Neutrophil (primary cell): ENCODE data around the gene ARHGAP12.

ENCODE experiments used
- H3K27ac ChIP-seq: fragments of 200-600 bp; sonication (generic); 2 replicates; pipeline ENCODE4 v1.5.1; 2016; ENCODE audit warnings: mild to moderate bottlenecking, moderate library complexity
- H3K27me3 ChIP-seq: fragments of 200-600 bp; sonication (generic); 2 replicates; pipeline ENCODE4 v1.6.0; 2016; ENCODE audit warnings: mild to moderate bottlenecking
- H3K36me3 ChIP-seq: fragments of 200-600 bp; sonication (generic); 2 replicates; pipeline ENCODE4 v1.5.1; 2017
- H3K4me1 ChIP-seq, 2 experiments: fragments of 200-600 bp in 1 of 2; sonication (generic) in 1 of 2; 1 replicate in 1 of 2; 2 replicates in 1 of 2; pipeline versions ENCODE4 v1.5.1 to v1.6.1; 2013 to 2016; ENCODE audit warnings: low read depth in 1 of 2, low read length in 1 of 2, mild to moderate bottlenecking in 1 of 2, moderate library complexity in 1 of 2; ENCODE audit not compliant: control insufficient read depth in 1 of 2, insufficient read depth in 1 of 2
- H3K4me3 ChIP-seq, 2 experiments: fragments of 200-600 bp in 1 of 2; sonication (generic) in 1 of 2; 1 replicate in 1 of 2; 2 replicates in 1 of 2; pipeline ENCODE4 v1.5.1; 2013 to 2016; ENCODE audit warnings: low read depth in 1 of 2, low read length in 1 of 2, mild to moderate bottlenecking in 1 of 2, moderate library complexity in 1 of 2
- H3K9me3 ChIP-seq: fragments of 200-600 bp; sonication (generic); 2 replicates; pipeline ENCODE4 v1.5.1; 2016
- TF ChIP-seq, protein P1 (sequence below): fragments of 200-600 bp; sonication (generic); IDR thresholded peaks from 2 replicates; pipeline ENCODE4 v1.5.1; 2016; ENCODE audit warnings: antibody characterized with exemption

Gene ARHGAP12

DNA sequence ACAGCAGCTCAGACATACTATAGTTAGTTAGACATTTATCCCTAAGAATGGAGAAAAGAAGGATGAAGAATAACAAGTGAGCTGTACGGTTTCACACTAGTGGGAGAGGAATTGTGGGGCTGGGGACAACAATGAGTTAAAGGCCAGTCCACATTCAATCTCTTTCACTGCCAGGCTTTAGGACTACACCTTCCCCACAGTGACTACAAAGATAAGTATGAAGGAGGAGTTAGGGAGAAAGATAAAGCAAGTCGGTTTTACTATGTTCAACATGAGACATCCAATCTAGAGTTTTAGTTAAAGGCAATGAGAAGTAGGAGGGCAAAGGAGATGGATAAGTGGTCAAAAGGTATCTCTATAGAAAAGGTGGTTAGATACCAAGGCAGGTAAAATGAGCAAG is 16.3 kb downstream of the ARHGAP12 start:
- Histone ChIP-seq H3K27ac (no peak overlapping the region), H3K27me3 (no peaks in the 10 kb centered on the region), H3K4me3 (no peak overlapping the region), H3K4me1 (no peaks in the 10 kb centered on the region), H3K36me3 (peaks cover 10% of the 10 kb centered on the region), H3K9me3 (no peaks in the 10 kb centered on the region)
- TF ChIP-seq, protein P1, sequence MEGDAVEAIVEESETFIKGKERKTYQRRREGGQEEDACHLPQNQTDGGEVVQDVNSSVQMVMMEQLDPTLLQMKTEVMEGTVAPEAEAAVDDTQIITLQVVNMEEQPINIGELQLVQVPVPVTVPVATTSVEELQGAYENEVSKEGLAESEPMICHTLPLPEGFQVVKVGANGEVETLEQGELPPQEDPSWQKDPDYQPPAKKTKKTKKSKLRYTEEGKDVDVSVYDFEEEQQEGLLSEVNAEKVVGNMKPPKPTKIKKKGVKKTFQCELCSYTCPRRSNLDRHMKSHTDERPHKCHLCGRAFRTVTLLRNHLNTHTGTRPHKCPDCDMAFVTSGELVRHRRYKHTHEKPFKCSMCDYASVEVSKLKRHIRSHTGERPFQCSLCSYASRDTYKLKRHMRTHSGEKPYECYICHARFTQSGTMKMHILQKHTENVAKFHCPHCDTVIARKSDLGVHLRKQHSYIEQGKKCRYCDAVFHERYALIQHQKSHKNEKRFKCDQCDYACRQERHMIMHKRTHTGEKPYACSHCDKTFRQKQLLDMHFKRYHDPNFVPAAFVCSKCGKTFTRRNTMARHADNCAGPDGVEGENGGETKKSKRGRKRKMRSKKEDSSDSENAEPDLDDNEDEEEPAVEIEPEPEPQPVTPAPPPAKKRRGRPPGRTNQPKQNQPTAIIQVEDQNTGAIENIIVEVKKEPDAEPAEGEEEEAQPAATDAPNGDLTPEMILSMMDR = no peak

DNA sequence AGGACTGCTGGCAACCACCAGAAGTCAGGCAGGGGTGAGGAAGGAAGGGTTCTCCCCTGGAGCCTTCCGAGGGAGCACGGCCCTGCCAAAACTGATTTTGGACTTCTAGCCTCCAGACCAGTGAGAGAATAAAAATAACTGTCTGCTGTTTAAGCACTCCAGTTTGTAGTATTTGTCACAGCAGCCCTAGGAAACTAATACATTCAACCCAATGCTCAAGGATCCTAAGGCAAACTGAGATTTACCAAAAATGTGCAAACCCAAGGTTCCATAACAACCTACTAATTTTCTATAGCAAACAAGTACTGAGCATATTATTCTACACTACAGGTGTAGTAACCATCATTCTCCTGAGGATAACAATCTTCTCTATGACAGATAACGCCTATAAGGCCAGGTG is 18.6 kb downstream of the ARHGAP12 start:
- no peaks in the 10 kb centered on the region for H3K4me1 ChIP-seq
- H3K4me3 ChIP-seq = no peak overlapping the region
- TF ChIP-seq, protein P1 = no peak
- no peak overlapping the region for H3K27ac ChIP-seq
- no peaks in the 10 kb centered on the region for H3K27me3 ChIP-seq
- peaks cover 19% of the 10 kb centered on the region for H3K36me3 ChIP-seq
- H3K9me3 ChIP-seq = no peaks in the 10 kb centered on the region

DNA sequence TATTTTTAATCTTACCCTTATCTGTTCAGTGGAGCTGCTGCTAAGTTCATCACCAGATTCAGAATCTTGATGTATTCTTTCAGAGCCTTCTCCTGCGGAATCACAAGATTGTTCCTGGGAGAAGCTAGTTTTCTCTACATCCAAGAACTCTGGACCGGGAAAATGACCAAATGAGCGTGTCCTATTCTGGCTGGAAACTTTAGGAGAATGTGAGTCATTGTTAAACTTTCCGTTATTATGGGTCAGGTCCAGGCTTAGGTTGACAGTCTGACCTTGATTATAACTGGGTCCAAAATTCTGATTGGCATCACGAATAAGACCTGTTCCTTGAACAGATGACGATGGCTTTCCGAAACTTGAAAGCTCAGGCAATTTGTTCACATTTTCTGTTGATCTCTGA is 20.5 kb downstream of the ARHGAP12 start:
- Histone ChIP-seq H3K4me3 (no peak overlapping the region), H3K9me3 (no peaks in the 10 kb centered on the region), H3K36me3 (peaks cover 19% of the 10 kb centered on the region), H3K27ac (no peak overlapping the region), H3K27me3 (no peaks in the 10 kb centered on the region), H3K4me1 (no peaks in the 10 kb centered on the region)
- TF ChIP-seq, protein P1 = no peak

DNA sequence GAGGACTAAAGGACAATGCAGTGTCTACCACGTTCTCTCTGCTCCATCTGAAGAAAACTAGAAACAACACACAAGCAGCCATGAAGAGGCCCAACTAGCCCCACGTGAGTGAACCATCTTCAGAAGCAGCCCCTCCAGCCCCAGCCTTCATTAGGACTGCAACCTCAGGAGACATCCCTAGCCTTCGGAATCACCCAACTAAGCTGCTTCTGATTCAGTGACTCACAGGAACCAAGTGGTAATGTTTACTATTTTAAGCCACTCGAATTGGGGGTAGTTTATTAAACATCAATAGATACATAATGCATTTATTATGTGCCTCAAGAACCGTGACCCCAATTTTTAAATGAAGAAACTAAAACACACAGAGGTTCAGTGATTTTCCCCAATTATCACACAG is 22.6 kb downstream of the ARHGAP12 start:
- H3K9me3 ChIP-seq = no peaks in the 10 kb centered on the region
- no peak overlapping the region for H3K27ac ChIP-seq
- H3K4me1 ChIP-seq = no peaks in the 10 kb centered on the region
- TF ChIP-seq, protein P1 = no peak
- H3K4me3 ChIP-seq = no peak overlapping the region
- peaks cover 19% of the 10 kb centered on the region for H3K36me3 ChIP-seq
- H3K27me3 ChIP-seq = no peaks in the 10 kb centered on the region

DNA sequence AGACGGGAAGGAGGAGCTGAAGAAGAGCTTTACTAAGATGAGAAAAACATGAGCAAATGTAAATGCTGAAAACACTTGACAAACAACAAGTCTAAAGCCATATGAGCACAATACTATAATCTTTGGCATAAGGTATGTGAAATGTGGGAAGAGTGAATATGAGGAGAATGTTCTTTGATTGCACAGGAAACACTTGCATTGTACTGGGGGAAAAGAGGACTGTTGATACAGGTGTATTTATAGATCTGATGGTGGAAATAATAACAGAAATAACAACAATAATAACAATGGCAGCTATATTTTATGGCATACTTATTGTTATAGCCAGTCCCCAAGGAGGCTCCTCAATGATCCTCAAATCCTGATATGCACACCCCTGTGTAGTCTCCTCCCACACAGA is 23.0 kb downstream of the ARHGAP12 start:
- Histone ChIP-seq H3K4me3 (no peak overlapping the region), H3K9me3 (no peaks in the 10 kb centered on the region), H3K4me1 (peaks cover 4% of the 10 kb centered on the region in 2 experiments), H3K27me3 (no peaks in the 10 kb centered on the region), H3K27ac (no peak overlapping the region), H3K36me3 (peaks cover 19% of the 10 kb centered on the region)
- TF ChIP-seq, protein P1 = no peak

DNA sequence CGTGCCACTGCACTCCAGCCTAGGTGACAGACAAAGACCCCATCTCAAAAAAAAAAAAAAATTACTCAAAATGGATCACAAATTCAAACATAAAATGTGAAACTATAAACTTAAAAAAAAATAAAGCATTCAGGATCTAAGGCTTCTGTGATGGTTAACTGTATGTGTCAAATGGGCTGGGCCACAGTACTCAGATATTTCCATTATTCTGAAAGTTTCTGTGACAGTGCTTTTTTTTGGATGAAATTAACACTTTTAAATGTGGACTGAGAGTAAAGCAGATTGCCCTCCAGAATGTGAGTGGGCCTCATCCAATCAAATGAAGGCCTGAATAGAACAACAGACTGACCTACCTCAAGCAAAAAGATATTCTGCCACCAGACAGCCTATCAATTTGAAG is 26.0 kb downstream of the ARHGAP12 start:
- Histone ChIP-seq H3K4me1 (peaks cover 6 to 7% of the 10 kb centered on the region in 2 experiments), H3K27ac (no peak overlapping the region), H3K27me3 (no peaks in the 10 kb centered on the region), H3K9me3 (no peaks in the 10 kb centered on the region), H3K4me3 (no peak overlapping the region), H3K36me3 (peaks cover 8% of the 10 kb centered on the region)
- TF ChIP-seq, protein P1 = no peak
